DLD1 (cell line): Measurements from ENCODE around the gene SPP2.

Source experiments
- in situ Hi-C: cut with HindIII; loops from 2 replicates; pipeline ENCODE4 v1.10.0; 2017; ENCODE audit warnings: low sequenced_read_pairs

SPP2 gene

GRCh38 chr2:234091883-234092282, 41.4 kb downstream of the SPP2 start:
- in situ Hi-C loops, result no loop called here

GRCh38 chr2:234092344-234092743, 41.8 kb downstream of the SPP2 start:
- in situ Hi-C loops, result no loop called here

- in situ Hi-C loops, result no loop called here
These were observed 44.8 kb downstream of the SPP2 start for GRCh38 chr2:234095301-234095700.

DNA sequence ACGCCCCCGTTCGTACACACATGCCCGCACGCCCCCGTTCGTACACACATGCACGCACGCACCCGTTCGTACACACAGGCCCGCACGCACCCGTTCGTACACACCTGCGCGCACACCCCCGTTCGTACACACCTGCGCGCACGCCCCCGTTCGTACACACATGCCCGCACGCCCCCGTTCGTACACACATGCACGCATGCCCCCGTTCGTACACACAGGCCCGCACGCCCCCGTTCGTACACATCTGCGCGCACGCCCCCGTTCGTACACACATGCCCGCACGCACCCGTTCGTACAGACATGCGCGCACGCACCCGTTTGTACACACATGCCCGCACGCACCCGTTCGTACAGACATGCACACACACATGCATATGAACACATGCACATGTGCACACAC, 45.7 kb downstream of the SPP2 start:
- in situ Hi-C loops, result no loop called here

GRCh38 chr2:234098681-234099080, 48.2 kb downstream of the SPP2 start:
- in situ Hi-C loops, result no loop called here

DNA sequence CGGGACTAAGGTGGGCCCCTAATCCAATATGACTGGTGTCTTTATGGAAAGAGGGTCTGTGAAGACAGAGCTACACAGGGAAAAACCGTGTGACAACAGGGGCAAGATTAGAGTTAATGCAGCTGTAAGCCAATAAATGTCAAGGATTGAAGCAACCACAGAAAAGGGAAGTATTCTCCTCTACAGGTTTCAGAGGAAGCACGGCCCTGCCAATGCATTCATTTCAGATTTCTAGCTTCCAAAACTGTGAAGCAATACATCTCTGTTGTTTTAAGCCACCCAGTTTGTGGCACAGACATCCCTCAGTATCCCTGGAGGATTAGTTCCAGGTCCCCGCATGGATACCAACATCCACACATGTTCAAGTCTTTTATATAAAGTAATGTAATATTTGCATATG, 48.8 kb downstream of the SPP2 start:
- in situ Hi-C loops, result no loop called here

GRCh38 chr2:234100686-234101085, 50.2 kb downstream of the SPP2 start:
- in situ Hi-C loops, result no loop called here

GRCh38 chr2:234102112-234102511, 51.6 kb downstream of the SPP2 start:
- in situ Hi-C loops, result no loop called here

DNA sequence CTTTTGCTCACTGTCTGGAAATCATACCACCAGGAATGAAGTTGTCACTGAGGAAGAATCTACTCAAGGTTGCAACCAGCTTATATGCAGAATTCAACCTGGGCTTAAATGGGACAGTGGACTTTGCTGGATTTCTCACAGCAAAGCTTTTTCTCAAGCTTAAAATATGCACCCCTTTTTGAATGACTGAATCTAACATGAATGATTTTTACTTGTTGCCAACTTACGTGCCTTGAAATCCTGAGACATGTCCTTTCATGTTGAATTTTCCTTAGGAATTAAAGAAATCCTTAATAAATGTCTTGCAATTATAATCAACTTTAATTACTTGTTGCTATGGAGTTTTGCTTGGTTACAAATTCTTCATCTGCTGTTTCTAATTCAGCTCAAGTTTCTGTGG, 57.4 kb downstream of the SPP2 start:
- in situ Hi-C loops, result no loop called here

- in situ Hi-C loops, result no loop called here
These were observed 58.8 kb downstream of the SPP2 start for GRCh38 chr2:234109321-234109720.

GRCh38 chr2:234110219-234110618, 59.7 kb downstream of the SPP2 start:
- in situ Hi-C loops, result no loop called here

DNA sequence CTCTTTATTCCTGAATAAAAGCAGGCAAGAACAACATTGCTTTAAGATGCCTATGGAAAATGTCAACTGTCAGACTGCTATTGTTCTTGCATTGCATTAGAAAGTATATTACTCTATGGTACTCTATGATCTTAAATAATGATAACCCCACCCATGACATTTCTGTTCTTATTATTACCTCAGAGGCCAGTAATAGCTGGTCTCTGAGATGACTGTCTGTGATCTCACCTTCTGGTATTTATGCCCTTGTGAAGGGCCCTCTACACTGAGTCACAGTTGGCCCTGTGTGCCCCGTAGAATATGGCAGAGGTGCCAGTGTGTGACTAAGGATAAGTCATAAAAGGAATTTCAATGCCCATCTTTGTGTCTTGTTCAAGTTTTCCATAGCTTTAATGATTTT, 61.0 kb downstream of the SPP2 start:
- in situ Hi-C loops, result no loop called here

- in situ Hi-C loops, result no loop called here
These were observed 65.5 kb downstream of the SPP2 start for GRCh38 chr2:234116010-234116409.

GRCh38 chr2:234121999-234122398, 71.5 kb downstream of the SPP2 start:
- in situ Hi-C loops, result no loop called here

GRCh38 chr2:234125451-234126145, 75.1 kb downstream of the SPP2 start:
- in situ Hi-C loops, result no loop called here

- in situ Hi-C loops, result no loop called here
These were observed 75.6 kb downstream of the SPP2 start for GRCh38 chr2:234126146-234126470.
